HG03558 (cell line): ENCODE measurements around the gene TNIP3.
"Not testable (repeated sequence)": the region's sequence is repeated elsewhere in the genome, so short reads cannot be mapped to it uniquely, and the experiment has no call there.

ENCODE experiments used
- ATAC-seq: cut with Tn5 transposase; IDR thresholded peaks from one replicate; pipeline ENCODE4 v1.9.1; 2021; ENCODE audit warnings: moderate number of reproducible peaks; ENCODE audit not compliant: unreplicated experiment; ENCODE audit errors: extremely low read depth

Gene TNIP3

DNA sequence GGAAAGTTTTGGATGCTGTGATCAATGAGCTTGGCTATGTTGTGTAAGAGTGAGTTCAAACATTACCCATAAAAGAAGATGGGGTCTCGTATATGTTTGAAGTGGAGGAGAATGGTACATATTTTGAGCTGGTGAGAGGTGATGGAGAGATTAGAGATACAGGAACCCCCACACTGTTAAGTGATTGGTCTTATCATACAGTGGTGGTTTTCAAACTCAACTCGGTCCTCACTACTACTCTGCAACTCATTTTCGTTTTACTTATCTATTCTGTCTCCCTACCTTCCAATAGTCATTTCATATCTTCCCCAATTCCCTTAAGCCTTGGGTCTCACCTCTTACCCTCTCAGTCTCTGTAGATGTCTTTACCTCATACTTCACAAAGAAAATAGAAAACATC is 16.4 kb upstream of the TNIP3 start:
- ATAC-seq = no peak

DNA sequence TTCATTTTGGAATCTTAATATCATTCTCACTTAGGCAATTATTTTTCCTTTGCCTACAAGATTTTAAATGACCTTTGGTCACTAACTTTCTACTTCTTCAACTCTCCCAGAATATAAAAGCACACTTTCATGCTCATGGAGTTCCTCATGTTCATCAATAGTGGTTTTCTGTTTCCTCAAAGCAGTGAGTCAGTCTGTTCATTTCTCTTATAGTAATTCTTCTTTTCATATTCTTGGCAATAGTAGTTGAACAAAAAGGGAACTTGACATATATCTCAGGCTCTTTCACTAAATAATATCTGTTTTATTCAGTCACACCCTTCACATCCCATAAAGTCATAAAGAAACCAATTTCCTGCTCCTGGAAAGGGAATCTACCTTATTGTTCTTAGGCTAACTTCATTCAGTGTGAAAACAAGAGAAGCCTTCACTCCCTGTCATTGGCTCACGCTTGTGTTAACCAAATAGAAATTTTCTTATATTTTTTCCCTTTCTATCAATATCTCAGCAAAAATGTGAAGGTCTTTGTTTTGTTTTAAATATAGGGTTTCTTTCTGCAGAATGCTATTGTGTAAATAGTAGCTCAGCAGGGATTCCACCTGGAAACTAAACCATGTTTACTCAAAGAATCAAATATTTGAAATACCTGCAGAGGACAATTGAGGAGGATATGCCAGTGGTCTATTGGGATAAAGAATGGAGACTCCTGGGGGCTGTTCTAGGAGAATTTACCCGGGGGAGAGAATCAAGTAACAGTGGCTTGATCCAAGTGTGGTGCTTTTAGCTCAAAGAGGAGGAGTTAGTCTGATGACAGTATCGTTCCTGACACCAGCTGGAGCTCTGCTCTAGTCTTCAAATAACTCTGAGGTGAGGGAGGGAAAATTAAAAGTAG is 13.4 kb upstream of the TNIP3 start:
- ATAC-seq = no peak

DNA sequence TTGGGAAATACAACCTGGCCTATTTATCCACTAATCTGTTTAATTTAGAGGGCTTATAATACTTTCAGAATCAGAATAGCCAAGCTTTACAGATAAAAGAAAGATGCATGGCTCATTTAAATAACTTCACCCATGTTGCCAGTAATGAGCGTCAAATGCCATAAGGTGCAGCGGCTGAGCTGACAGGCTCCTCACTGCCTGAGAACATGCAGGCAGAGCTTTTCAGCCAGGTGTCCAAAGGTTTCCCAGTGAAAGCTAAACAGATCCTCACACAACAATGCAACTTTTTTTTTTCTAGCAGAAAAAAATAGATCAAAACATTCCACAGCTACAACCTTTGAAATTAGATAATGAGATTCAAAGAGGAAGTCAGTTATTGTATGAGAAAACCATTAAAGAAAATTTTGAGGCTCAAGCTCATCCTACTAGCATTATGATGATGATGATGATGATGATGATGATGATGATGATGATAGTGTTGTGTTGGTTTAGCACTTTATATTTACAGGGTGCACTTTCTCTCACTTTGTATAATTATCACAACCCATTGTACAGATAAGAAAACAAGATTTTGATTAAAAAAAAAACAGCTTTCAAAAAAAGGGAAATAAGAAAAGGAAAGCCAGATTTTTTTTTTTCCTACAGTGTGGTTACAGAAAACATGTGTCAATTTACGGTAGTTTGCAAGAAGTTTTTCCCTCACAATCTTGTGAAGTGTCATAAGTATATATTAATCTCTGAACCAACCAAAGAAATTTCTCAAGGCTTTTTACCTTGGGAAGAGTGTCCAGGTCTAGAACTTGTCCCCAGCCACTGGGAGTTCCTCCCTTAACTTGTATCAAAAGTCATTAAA is 12.2 kb upstream of the TNIP3 start:
- ATAC-seq = no peak

DNA sequence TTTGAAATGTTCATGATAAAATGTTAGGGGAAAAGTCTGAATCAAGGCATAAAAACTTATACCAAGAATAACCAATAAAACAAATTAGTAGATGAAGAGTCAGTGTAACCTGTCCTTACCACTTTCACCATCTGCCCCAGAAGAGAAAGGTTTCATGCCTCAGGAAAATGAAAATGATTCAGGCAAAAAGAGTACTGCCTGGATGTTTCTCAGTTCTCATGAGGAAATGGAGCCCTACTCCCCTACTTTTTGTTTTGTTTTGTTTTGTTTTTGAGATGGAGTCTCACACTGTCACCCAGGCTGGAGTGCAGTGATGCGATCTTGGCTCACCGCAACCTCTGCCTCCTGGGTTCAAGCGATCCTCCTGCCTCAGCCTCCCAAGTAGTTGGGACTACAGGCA is 7.4 kb upstream of the TNIP3 start:
- ATAC-seq = not testable (repeated sequence)

DNA sequence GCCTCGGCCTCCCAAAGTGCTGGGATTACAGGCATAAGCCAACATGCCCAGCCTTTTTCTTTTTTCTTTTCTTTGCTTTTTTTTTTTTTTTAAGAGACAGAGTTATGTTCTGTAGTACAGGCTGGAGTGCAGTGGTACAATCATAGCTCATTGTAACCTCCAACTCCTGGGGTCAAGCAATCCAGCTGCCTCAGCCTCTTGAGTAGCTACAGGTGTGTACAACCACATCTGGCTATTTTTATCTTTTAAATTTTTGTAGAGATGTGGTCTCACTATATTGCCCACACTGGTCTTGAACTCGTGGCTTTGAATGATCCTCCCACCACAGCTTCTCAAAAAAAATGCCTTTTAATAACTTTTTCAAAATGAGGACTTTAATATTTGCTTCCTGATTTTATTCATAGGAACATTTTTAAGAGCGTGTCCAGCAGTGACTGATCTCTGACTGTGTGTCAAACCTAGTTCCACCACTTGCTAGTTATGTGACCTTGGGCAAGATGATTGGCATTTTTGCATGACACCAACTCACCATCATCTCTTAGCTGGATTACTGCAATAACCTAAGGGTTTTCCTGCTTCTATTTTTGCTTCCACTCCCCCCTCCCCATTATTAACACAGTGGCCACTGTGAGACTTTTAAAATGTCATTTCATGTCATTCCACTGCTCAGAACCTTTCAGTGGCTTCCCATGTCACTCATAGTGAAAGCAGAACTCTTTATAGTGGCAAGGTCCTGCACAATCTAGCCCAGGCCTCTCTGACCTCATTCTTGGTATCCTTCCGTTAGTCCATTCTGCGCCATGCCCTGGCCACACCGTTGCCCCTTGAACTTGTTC is 4.5 kb upstream of the TNIP3 start:
- ATAC-seq = peak; percentile 69

DNA sequence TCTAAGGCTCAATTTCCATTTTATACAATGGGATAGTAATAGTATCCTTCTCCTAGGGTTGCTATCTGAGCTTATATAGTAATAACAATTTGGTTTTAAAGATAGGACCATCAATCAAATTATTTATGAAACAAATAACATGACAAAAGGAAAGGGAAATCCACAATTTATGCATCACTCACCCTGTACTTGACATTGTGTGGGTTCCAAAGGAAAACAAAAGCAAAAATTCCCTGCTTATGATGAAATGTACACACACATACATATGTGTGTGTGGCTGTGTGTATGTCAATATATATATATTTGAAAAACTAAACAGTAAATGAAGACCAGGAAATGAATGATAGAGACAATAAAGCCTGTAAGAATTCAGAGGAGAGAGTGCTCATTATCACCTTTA is 2.9 kb upstream of the TNIP3 start:
- no peak for ATAC-seq

DNA sequence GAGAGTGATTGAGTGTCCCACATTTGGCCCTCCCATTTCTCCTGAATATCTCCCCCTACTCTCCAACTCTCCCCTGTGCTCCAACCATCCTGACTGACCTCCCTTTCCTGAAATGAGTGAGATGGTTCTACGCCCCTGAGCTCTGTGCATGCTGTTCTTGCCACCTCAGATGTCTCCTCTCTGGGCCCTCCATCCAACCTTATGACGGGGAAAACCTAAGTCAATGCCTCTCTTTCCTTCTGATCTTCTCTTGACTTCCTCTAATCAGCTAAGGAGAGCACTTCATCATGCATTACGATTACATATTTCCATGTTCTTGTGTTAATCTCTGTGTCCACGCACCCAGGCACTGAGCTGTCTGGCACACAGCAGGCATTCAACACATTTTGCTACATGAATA is 1.1 kb upstream of the TNIP3 start:
- ATAC-seq = no peak

DNA sequence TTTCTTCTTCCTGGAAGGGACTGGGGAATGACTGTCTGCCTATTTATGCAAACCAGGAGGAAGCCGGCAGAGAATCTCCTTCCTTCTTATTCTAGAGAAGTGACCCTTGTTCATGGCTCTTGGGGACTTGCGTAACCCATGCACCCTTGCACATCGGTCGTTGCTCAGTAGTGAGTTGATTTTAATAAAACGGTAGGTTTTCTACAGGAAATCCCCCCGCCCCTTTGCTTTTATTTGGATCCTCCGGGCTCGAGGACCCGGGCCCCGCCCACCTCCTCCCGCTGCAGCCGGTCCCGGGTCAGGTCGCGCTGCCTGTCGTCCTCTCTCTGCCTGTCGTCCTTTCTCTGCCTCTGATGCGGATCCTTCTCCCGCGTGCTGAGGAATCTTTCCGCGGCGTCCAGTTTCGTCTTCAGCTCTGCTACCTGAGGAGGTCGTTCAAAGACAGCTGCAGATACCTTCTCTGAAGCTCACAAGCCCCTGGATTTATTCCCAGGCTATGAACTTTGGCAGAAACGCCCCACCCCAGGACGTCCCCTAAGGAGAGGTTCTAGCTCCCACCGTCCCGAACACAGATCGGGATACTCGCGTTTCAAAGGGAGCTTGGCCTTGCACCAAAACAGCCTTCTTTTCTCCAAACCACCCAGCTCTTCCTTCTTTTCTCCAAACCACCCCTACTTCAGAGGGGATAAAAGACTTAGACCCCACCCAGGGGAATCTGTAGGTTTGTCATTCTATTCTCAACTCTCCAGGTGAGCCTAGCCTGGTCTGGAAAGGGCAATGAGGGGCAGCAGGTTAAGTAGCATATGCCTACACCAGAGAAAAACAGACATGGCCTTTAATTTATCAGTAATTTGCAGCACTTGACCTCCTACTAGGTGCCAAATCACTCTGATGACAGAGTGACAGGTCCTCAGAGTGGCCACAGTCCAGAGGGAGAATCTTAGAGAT is 7.0 kb downstream of the TNIP3 start:
- ATAC-seq = no peak

DNA sequence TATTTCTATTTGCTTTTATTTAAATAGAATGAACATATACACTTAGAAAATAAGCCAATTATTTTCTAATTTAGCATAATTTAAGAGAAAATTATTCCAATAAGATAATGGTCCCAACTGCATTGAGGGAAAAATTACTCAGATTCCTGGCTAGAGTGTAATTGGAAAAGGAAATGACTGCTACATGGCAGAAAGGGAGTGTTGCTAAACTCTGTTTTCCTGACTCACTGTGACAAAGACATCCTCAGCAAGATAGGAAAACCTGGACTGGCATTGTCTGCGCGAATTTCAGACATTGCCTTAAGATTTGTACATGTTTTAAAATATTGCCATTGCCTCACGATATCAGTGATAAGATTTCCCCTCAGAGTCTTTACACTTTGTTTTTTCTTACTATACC is 8.2 kb downstream of the TNIP3 start:
- ATAC-seq = no peak

DNA sequence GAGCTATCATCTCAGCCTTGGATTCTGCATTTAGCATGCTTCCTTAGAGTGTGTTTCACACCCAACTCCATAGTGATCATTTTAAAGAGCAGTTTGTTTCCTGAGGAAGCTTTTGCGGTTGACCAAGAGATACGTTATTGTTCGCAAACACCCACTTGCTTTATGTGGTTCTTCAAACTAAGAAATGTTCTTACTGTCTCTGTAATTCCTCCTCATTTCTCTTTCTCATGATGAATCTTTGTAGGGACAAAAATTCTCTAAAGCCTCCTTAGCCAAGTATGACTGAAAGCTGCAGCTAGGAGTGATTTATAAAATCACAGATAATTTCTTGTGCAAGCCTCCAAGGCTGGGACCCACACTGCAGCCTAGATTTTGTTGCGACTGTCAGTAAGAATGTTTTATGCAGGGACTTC is 10.0 kb downstream of the TNIP3 start:
- ATAC-seq = no peak

DNA sequence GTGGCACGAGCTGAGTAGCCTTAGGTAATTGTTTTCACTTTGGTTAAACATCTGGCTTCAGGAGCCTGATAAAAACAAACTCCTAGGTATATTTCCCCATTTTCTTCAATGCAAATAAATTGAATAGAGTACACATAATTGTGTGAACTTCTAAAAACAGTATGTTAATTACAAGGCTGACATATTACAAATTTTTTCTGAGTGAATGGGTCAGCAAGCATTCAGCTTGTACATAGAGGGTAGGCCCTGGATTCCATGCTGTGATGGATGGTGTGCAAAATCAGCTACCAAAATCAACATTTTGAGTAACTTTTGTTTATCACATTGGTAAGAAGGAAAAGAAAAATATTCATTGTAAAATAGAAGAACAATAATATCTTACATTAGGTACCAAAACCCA is 12.2 kb downstream of the TNIP3 start:
- ATAC-seq = no peak

DNA sequence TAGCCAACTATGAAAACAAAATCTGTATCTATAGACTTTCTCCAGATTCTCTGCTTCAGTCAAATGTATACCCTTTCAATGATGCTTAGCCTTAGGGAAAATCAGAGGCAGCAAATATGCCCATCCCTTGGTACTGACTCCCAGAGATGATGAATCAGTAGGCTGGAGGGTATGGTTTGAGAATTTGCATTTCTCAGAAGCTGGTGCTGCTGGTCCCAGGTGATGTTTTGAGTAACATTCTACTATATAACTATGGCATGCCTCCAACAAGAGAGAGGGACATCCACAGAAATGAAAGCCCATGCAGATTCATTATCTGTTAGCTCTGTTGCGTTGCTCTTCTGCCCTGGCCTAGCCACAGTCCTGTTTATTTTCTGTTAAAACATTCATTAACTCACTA is 13.6 kb downstream of the TNIP3 start:
- ATAC-seq = no peak

DNA sequence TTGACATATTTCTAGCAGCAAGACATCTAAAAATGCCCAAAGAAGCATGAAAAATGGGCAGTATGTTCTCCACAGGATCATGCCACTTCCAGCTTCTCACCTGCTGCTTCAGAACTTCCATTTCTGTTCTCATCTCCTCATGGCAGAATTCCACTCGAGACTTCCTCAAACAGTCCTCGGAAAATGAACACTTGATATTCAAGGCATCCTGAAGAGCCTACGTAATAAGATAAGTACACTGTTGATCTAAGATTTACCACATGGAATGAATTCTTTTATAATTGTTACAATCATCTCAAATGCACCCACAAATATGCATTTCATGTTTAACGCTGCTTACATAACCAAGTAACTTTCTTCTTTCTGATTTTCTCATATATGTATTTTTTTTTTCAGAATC is 14.1 kb downstream of the TNIP3 start:
- ATAC-seq = no peak

DNA sequence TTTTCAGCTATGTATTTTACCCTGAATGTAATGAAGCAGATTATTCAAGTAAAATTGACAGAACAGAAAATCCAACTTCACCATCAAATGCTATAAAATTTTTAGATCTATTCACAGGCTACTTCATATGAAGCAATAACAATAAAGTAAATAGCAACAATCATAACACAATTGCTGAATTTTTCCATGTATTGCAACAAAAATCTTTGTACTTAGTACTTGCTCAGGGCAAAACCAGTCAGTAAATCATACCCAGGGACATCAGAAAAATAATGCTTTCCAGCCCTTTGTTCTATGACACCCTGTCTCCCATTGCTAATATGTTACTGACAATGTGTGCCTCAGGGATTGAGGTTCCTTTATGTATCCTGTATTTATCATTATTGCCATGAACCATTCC is 15.5 kb downstream of the TNIP3 start:
- ATAC-seq = no peak

DNA sequence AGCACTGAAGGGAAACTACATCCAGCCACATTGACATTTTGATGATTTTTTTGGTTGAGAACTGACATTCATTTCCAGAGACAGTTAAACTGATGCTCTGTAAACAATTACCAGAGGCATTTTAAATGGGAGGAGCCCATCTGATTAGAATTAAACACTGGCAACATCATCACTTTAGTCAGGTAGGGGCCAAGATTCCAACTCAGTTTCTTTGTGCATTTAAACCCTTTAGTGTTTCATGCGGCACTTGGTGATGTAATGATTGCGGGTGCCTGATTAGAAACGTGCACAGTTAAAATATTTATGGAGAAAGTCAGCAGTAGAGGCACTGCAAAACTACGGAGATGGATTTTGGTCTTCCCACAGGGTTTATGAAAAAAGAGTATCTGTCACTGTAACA is 16.1 kb downstream of the TNIP3 start:
- ATAC-seq = no peak

DNA sequence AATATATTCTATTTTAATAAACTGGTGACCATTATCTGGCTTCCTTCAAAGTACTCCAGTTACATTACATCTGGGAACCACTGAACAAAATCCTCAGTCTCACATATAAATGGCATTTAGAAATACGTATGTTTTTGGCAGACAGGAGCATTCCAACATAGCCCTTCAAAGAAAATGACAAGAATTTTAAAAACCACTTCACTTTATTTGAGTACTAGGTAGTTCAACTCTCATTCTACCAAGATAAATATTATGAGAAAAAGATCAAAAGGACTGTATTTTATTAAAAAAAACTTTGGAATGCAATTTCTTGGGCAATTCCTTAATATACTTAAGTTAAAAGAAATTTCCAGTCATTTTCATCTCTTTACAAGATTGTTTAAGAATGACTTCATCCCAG is 17.6 kb downstream of the TNIP3 start:
- ATAC-seq = no peak

DNA sequence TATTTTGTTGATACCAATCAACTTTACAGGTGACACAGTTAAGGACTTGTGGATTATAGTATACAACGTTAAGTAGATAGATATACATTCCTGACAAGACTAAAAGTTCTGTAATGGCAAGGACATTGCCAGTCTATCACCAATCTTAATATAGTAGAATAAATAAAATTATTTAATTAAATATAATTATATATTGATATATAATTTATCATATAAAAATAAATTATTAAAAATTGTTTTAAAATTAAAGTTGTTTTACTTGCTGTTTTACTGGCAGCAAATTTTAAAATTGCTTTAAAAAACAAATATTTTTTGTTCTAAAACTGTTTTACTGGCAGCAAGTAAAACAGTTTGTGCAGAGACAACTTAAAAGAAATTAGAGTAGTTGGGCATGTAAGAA is 18.7 kb downstream of the TNIP3 start:
- ATAC-seq = no peak

DNA sequence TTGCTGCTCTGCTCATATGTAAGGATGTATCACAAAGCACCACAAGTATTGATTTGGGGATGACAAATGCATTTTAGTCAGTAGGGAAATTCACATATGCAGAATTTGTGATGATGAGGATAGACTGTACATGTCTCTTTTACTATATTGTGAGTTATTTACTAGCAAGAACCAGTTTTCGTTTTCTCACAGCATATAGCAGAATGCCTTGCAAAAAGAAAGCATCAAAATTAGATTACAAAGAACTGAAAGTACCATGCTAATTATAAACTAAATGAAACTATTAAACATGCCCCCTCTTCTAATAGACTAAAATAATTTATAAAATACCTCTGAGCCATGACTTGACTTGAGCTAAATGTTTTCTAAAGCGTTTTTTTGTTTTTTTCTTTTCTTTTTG is 20.1 kb downstream of the TNIP3 start:
- no peak for ATAC-seq

DNA sequence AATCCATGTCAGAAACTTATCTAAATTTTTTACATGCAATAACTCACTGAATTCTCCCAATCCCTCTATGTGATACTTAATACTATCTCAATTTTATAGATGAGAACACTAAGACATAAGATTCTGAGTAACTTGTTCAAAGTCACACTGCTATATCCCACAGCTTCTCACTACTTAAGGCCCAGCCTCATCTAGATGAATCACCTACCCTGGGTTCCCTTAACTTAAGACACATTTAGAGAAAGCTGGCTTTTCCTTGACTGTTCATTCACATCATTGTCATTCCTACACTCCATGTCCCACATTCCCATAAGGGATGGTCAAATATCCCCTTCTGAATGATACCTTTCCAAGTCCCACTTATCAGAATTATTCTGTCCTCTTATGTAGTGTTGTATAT is 21.0 kb downstream of the TNIP3 start:
- no peak for ATAC-seq
